ENCODE data around the gene DDAH2. TPM values are rescaled to one million over a fixed set of nuclear protein-coding genes. Genes with fewer than 3 reads are reported as not detected.

DDAH2 gene
- total RNA-seq, 4 donors from 2014 or later, result 112 to 189 (median 160) TPM

DNA sequence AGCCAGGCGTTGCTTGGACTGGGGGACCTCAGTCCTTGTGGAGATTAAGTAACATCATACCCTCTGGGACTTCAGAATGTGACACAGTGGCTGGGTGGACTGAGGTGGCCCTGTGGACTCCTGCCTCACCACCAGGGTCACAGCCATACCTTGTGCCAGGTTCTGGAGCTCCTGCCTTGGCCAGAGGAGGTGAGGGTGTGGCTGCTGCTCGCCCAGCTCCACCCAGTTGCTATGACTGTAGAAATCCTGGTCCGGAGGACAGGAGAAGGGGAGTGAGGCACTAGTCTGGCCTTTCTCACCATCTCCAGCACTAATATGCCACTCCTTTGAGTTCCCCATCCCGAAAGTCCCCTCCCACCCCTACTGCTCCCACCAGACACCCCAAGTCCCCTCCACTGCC is 46.1 kb upstream of the DDAH2 start:
- TF ChIP-seq, protein P1, sequence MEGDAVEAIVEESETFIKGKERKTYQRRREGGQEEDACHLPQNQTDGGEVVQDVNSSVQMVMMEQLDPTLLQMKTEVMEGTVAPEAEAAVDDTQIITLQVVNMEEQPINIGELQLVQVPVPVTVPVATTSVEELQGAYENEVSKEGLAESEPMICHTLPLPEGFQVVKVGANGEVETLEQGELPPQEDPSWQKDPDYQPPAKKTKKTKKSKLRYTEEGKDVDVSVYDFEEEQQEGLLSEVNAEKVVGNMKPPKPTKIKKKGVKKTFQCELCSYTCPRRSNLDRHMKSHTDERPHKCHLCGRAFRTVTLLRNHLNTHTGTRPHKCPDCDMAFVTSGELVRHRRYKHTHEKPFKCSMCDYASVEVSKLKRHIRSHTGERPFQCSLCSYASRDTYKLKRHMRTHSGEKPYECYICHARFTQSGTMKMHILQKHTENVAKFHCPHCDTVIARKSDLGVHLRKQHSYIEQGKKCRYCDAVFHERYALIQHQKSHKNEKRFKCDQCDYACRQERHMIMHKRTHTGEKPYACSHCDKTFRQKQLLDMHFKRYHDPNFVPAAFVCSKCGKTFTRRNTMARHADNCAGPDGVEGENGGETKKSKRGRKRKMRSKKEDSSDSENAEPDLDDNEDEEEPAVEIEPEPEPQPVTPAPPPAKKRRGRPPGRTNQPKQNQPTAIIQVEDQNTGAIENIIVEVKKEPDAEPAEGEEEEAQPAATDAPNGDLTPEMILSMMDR (IDR thresholded peaks at IDR 0.05; ENCODE audit: low read depth), result no peak

DNA sequence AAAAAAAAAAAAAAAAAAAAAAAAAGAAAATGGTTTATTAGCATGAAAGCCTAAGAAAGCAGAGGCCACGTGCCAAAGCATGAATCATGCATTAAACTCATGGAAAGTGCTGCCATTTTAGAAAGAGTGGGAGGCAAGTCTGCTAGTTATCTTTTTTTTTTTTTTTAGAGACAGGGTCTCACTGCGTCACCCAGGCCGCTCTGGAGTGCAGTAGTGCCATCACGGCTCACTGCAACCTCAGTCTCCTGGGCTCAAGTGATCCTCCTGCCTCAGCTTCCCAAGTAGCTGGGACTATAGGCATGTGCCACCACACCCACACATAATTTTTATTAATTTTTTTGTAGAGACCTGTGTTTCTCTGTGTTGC is 42.9 kb upstream of the DDAH2 start:
- TF ChIP-seq, protein P1 (IDR thresholded peaks at IDR 0.05; ENCODE audit: low read depth), result no peak

DNA sequence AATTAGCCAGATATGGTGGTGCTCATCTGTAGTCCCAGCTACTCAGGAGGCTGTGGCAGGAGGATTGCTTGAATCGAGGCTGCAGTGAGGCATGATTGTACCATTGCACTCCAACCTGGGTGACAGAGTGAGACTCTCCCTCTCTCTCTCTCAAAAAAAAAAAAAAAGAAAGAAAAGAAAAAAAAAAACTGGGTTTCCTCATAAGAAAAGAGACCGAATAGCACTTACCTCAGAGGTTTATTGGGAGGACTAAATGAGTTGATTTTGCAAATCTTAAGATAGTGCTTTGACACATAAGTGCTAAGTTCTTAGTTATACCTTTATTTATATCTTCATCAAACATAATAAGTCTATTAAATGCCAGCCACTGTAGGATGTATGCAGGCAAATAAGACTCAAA is 41.8 kb upstream of the DDAH2 start:
- TF ChIP-seq, protein P1 (IDR thresholded peaks at IDR 0.05; ENCODE audit: low read depth), result no peak

DNA sequence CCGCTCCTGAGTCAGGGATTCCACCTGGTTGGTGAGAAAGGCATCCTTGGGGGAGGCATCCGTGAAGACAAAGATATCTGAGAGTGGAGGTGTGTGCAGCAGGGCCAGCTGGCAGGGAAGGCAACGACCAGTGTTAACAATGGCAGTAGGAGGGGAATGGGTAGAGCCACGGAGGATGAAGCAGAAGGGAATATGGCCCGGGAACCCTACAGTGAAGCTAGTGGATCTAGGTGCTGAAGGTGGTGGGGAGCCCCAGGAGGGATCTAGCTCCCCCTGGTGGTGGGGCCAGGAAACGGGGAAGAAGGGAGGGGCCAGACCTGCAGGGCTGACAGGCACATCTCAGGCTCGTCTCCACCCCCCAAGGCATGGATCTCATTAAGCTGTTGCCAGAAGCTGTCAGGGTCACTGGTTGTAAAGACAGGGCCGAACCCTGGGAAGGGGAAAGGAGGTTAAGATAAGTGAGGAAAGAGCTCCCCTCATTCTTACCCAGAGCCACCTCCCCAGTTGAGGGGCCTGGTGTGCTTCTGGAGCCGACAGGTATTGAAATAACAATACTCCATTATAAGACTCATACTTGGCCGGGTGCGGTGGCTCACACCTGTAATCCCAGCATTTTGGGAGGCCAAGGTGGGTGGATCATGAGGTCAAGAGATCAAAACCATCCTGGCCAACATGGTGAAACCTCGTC is 40.7 kb upstream of the DDAH2 start:
- TF ChIP-seq, protein P1 (IDR thresholded peaks at IDR 0.05; ENCODE audit: low read depth), result no peak

DNA sequence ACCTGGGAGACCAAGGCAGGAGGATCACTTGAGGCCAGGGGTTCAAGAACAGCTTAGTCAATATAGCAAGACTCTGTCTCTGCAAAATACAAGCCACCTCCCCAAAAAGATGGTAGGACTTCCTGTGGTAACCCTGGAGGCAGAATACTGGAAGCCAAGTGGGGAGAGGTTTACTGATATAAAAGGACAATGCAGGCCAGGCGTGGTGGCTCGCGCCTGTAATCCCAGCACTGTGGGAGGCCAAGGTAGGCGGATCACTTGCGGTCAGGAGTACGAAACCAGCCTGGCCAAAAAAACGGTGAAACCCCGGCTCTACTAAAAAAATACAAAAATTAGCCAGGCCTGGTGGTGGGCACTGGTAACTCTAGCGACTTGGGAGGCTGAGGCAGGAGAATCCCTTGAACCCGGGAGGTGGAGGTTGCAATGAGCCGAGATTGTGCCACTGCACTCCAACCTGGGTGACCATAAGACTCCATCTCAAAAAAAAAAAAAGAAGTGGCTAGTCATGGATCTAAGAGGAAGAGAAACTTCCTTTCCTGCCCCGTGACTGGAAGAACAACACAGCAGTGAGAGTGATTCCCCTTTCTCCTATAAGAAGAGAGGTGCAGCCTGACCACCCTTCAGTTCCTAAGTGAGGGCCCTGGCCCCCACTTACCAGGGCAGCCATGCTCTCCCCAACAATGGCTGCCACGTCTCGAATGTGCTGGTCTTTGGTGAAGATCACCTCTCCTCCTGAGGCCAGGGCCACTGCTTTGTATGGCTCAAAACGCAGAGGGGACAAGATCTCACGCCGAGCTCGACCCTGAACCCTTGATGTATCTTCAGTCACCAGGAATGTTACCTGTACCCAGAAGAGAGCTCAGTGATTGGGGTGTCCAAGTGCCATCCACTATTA is 39.5 kb upstream of the DDAH2 start:
- TF ChIP-seq, protein P1 (IDR thresholded peaks at IDR 0.05; ENCODE audit: low read depth), result no peak

DNA sequence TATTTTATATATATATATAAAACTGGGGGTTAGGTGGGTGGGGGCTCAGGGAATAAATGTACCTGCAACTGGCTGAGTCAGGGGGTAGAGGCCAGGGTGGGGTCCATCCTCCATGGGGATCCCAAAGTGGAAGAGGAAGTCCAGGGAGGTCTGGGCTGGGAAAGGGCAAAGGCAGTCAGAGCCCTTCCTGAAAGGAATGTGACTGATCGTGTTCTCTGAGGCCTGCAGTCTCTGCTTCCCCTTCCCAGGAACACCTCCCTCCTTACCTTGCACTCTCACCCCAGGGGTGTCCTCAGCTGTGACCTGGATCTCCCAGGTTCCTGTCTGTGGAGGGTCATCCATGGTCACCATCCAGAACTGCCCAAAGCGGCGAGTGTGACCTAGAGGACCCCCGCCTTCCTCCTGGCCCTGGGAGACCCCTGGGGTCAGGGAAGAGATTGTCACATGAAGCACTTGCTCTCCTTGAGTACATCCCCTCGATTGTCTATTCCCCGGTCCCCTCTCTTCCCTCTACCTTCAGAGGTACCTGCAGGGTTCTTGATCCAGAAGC is 38.1 kb upstream of the DDAH2 start:
- TF ChIP-seq, protein P1 (IDR thresholded peaks at IDR 0.05; ENCODE audit: low read depth), result no peak

Data from subcutaneous adipose tissue (tissue), 4 donors.